H1 (cell line): ENCODE data around the gene LRRC14B. TPM values are rescaled to one million over a fixed set of nuclear protein-coding genes. Genes with fewer than 3 reads are reported as not detected.

ENCODE experiments used
- CTCF ChIA-PET: fragments of 300-600 bp; sonication (Branson Sonifier 250); formaldehyde crosslinking; loops from one replicate; lab custom pipeline; 2021; ENCODE audit not compliant: partially characterized antibody; lab: Charles Lee
- POLR2A ChIA-PET: fragments of 300-600 bp; sonication (Branson Sonifier 250); formaldehyde crosslinking; loops from one replicate; lab custom pipeline; 2021; ENCODE audit warnings: inconsistent platforms; ENCODE audit not compliant: partially characterized antibody; lab: Charles Lee
- DNase-seq, 2 experiments: peaks; one replicate each; pipeline versions ENCODE4 v3.0.0 to v3.0.0-alpha.2; 2010 to 2022; ENCODE audit warnings: low spot score in 2 of 2, low read depth in 1 of 2, mixed read lengths in 1 of 2
- FAIRE-seq: peaks from 2 replicates; lab custom pipeline; 2011; peaks lifted over from hg19 to GRCh38; lab: Jason Lieb, UNC
- H2AFZ ChIP-seq: 2 replicates; pipeline ENCODE4 v1.8.1; 2012; ENCODE audit warnings: low read length, inconsistent platforms
- H2AK5ac ChIP-seq: 2 replicates; pipeline ENCODE4 v1.6.1; 2013; ENCODE audit warnings: low read depth, low read length
- H2BK120ac ChIP-seq: replicated peaks from 2 replicates; pipeline ENCODE3; 2013; ENCODE audit warnings: low read depth, low read length, inconsistent platforms
- H2BK12ac ChIP-seq: 2 replicates; pipeline ENCODE4 v1.6.1; 2013; ENCODE audit warnings: low read depth, low read length
- H2BK15ac ChIP-seq: 2 replicates; pipeline ENCODE4 v1.6.1; 2013; ENCODE audit warnings: low read length
- H2BK20ac ChIP-seq: 2 replicates; pipeline ENCODE4 v1.6.1; 2013; ENCODE audit warnings: low read length
- H2BK5ac ChIP-seq: 2 replicates; pipeline ENCODE4 v1.6.1; 2013; ENCODE audit warnings: low read depth, low read length
- H3K14ac ChIP-seq: 2 replicates; pipeline ENCODE4 v1.6.1; 2013; ENCODE audit warnings: inconsistent platforms; ENCODE audit not compliant: insufficient read length
- H3K18ac ChIP-seq: 2 replicates; pipeline ENCODE4 v1.6.1; 2013; ENCODE audit warnings: low read length; ENCODE audit errors: extremely low read depth
- H3K23ac ChIP-seq: 2 replicates; pipeline ENCODE4 v1.6.1; 2013; ENCODE audit warnings: inconsistent platforms; ENCODE audit not compliant: insufficient read length
- H3K23me2 ChIP-seq: 2 replicates; pipeline ENCODE4 v1.6.1; 2013; ENCODE audit warnings: low read depth, low read length
- H3K27ac ChIP-seq: 2 replicates; pipeline ENCODE4 v1.6.1; 2011; ENCODE audit warnings: low read depth, low read length, inconsistent platforms
- H3K27me3 ChIP-seq, 4 experiments: replicated peaks in 1 of 4; 1 replicate in 1 of 4; 2 replicates in 3 of 4; pipeline versions ENCODE4 v1.6.1 to v1.8.1; 2011 to 2013; ENCODE audit warnings: low read length in 3 of 4, mild to moderate bottlenecking in 3 of 4, inconsistent platforms in 2 of 4, mixed read lengths in 2 of 4, moderate library complexity in 1 of 4; ENCODE audit not compliant: control insufficient read depth in 3 of 4, insufficient read depth in 3 of 4; ENCODE audit errors: extremely low read depth in 1 of 4
- H3K36me3 ChIP-seq, 4 experiments: 2 replicates each; pipeline versions ENCODE4 v1.6.1 to v1.8.1; 2011 to 2013; ENCODE audit warnings: mild to moderate bottlenecking in 4 of 4, low read length in 3 of 4, moderate library complexity in 2 of 4, control low read depth in 1 of 4, inconsistent platforms in 1 of 4; ENCODE audit not compliant: insufficient read depth in 4 of 4, control insufficient read depth in 2 of 4
- H3K4ac ChIP-seq: replicated peaks from 2 replicates; pipeline ENCODE3; 2013; ENCODE audit warnings: low read length, low read depth, mixed read lengths, inconsistent platforms; ENCODE audit not compliant: insufficient read length
- H3K4me1 ChIP-seq, 4 experiments: replicated peaks in 1 of 4; 1 replicate in 1 of 4; 2 replicates in 3 of 4; pipeline versions ENCODE4 v1.6.1 to v1.8.1; 2011 to 2013; ENCODE audit warnings: low read length in 3 of 4, inconsistent platforms in 2 of 4, mixed read lengths in 1 of 4; ENCODE audit not compliant: insufficient read depth in 4 of 4, control insufficient read depth in 3 of 4
- H3K4me2 ChIP-seq, 2 experiments: 2 replicates each; pipeline versions ENCODE4 v1.6.1 to v1.8.1; 2011 to 2013; ENCODE audit warnings: low read depth in 2 of 2, low read length in 2 of 2, control low read depth in 1 of 2, inconsistent platforms in 1 of 2, mild to moderate bottlenecking in 1 of 2; ENCODE audit not compliant: insufficient read depth in 1 of 2
- H3K4me3 ChIP-seq, 4 experiments: fragments of 200-600, 300-600 bp in 1 of 4; sonication (generic), shearing (Covaris generic), sonication (Bioruptor Twin) in 1 of 4; 2 replicates each; pipeline versions ENCODE4 v1.5.1 to v1.8.1; 2011 to 2016; ENCODE audit warnings: low read length in 4 of 4, low read depth in 3 of 4, control low read depth in 2 of 4, inconsistent platforms in 2 of 4, mild to moderate bottlenecking in 2 of 4, mixed read lengths in 1 of 4, moderate library complexity in 1 of 4; ENCODE audit not compliant: insufficient read depth in 2 of 4; ENCODE audit errors: extremely low read depth in 1 of 4
- H3K56ac ChIP-seq: replicated peaks from 2 replicates; pipeline ENCODE3; 2013; ENCODE audit warnings: low read depth, mild to moderate bottlenecking, mixed read lengths, low read length, inconsistent platforms; ENCODE audit not compliant: insufficient read length
- H3K79me1 ChIP-seq: 2 replicates; pipeline ENCODE4 v1.6.1; 2013; ENCODE audit warnings: low read depth, low read length, control low read depth
- H3K79me2 ChIP-seq, 2 experiments: 2 replicates each; pipeline versions ENCODE4 v1.6.1 to v1.8.1; 2012 to 2013; ENCODE audit warnings: low read length in 2 of 2, mild to moderate bottlenecking in 2 of 2, inconsistent platforms in 1 of 2; ENCODE audit not compliant: insufficient read depth in 2 of 2, control insufficient read depth in 1 of 2
- H3K9ac ChIP-seq, 4 experiments: replicated peaks in 1 of 4; 1 replicate in 1 of 4; 2 replicates in 3 of 4; pipeline versions ENCODE4 v1.6.1 to v1.8.1; 2011 to 2013; ENCODE audit warnings: low read depth in 3 of 4, low read length in 3 of 4, control low read depth in 2 of 4, mild to moderate bottlenecking in 2 of 4, moderate library complexity in 2 of 4, inconsistent platforms in 1 of 4; ENCODE audit errors: extremely low read depth in 1 of 4
- H3K9me3 ChIP-seq, 2 experiments: 2 replicates each; pipeline versions ENCODE4 v1.6.1 to v1.8.1; 2012 to 2013; ENCODE audit warnings: mild to moderate bottlenecking in 2 of 2, moderate library complexity in 2 of 2, control low read depth in 1 of 2, inconsistent platforms in 1 of 2, low read depth in 1 of 2, low read length in 1 of 2, mixed read lengths in 1 of 2; ENCODE audit not compliant: insufficient read depth in 2 of 2
- H4K20me1 ChIP-seq, 2 experiments: replicated peaks in 1 of 2; 2 replicates each; pipeline versions ENCODE3 to v1.8.1; 2011 to 2013; ENCODE audit warnings: inconsistent platforms in 2 of 2, low read length in 2 of 2, mild to moderate bottlenecking in 1 of 2; ENCODE audit not compliant: insufficient read depth in 2 of 2, control insufficient read depth in 1 of 2
- H4K5ac ChIP-seq: 2 replicates; pipeline ENCODE4 v1.6.1; 2013; ENCODE audit warnings: low read length, low read depth, mixed read lengths, inconsistent platforms; ENCODE audit not compliant: insufficient read length
- H4K8ac ChIP-seq: 2 replicates; pipeline ENCODE4 v1.8.0; 2013; ENCODE audit warnings: mild to moderate bottlenecking, moderate library complexity, low read length, inconsistent platforms; ENCODE audit not compliant: insufficient read depth; ENCODE audit errors: extremely low read depth
- H4K91ac ChIP-seq: replicated peaks from 2 replicates; pipeline ENCODE3; 2013; ENCODE audit warnings: low read length, mixed read lengths, inconsistent platforms; ENCODE audit not compliant: insufficient read length
- ASH2L ChIP-seq: fragments of 200-600, 300-600 bp; sonication (generic); IDR thresholded peaks from one replicate; pipeline ENCODE4 v1.7.1; 2017; ENCODE audit warnings: low read length
- CBX8 ChIP-seq: fragments of 300-800, 300-1000 bp; sonication (generic); IDR thresholded peaks from 2 replicates; pipeline ENCODE4 v1.7.1; 2016; ENCODE audit warnings: low read depth, low read length, borderline replicate concordance
- CEBPB ChIP-seq: IDR thresholded peaks from 2 replicates; pipeline ENCODE4 v1.6.1; 2012; ENCODE audit warnings: low read depth, low read length
- CHD1 ChIP-seq: IDR thresholded peaks from 2 replicates; pipeline ENCODE4 v1.6.1; 2012; ENCODE audit warnings: low read depth, low read length, improper control_type of control experiment
- JUND ChIP-seq: IDR thresholded peaks from 2 replicates; pipeline ENCODE4 v1.6.1; 2011; ENCODE audit warnings: mild to moderate bottlenecking, improper control_type of control experiment, low read length
- NRF1 ChIP-seq: IDR thresholded peaks from 2 replicates; pipeline ENCODE4 v1.6.1; 2011; ENCODE audit warnings: mild to moderate bottlenecking, low read depth, low read length, improper control_type of control experiment
- PHF8 ChIP-seq: fragments of 200-600 bp; sonication (generic); conservative IDR thresholded peaks from 2 replicates; pipeline ENCODE4 v1.7.1; 2012; ENCODE audit warnings: low read depth, mild to moderate bottlenecking, inconsistent platforms, low read length, moderate library complexity
- RBBP5 ChIP-seq: IDR thresholded peaks from 2 replicates; pipeline ENCODE4 v1.7.1; 2012; ENCODE audit warnings: low read depth, mild to moderate bottlenecking, inconsistent platforms, low read length, moderate library complexity, borderline replicate concordance
- RFX5 ChIP-seq: IDR thresholded peaks from 2 replicates; pipeline ENCODE4 v1.6.1; 2011; ENCODE audit warnings: low read depth, low read length, improper control_type of control experiment, borderline replicate concordance
- SAP30 ChIP-seq: fragments of 300-600 bp; sonication (generic); IDR thresholded peaks from 2 replicates; pipeline ENCODE4 v1.7.1; 2012; ENCODE audit warnings: low read length, moderate library complexity, mild to moderate bottlenecking, inconsistent platforms; ENCODE audit not compliant: insufficient read depth, insufficient replicate concordance
- SP1 ChIP-seq: IDR thresholded peaks from 2 replicates; pipeline ENCODE4 v1.6.1; 2011; ENCODE audit warnings: low read depth, low read length
- TAF1 ChIP-seq: IDR thresholded peaks from 2 replicates; pipeline ENCODE4 v1.6.1; 2011; ENCODE audit warnings: mild to moderate bottlenecking, low read depth, low read length
- TAF7 ChIP-seq: optimal IDR thresholded peaks from 2 replicates; pipeline ENCODE3; 2011; ENCODE audit warnings: low read depth, mild to moderate bottlenecking, inconsistent platforms, low read length, moderate library complexity, borderline replicate concordance
- TCF12 ChIP-seq: IDR thresholded peaks from 2 replicates; pipeline ENCODE4 v1.6.1; 2011; ENCODE audit warnings: low read depth, mild to moderate bottlenecking, low read length
- YY1 ChIP-seq: IDR thresholded peaks from 2 replicates; pipeline ENCODE4 v1.6.1; 2011; ENCODE audit warnings: low read depth, mild to moderate bottlenecking, low read length
- WGBS, 2 experiments: shearing (Covaris generic) in 1 of 2; methylation state at CpG; one replicate each; pipeline versions ENCODE4 v1.1.6 to v1.1.7; 2013 to 2015; ENCODE audit warnings: low lambda C conversion rate in 2 of 2, mixed read lengths in 2 of 2, inconsistent platforms in 1 of 2, low coverage in 1 of 2, missing lambda C conversion rate in 1 of 2; ENCODE audit not compliant: insufficient replicate concordance in 2 of 2, insufficient coverage in 1 of 2, insufficient read length in 1 of 2; ENCODE audit errors: extremely low coverage in 1 of 2, missing lambda C conversion rate in 1 of 2; 5-methylcytosine and 5-hydroxymethylcytosine counted together
- polyA plus RNA-seq, 7 experiments: library from polyadenylated mRNA; depleted of rRNA in 3 of 7; stranded (reverse) in 5 of 7; unstranded in 2 of 7; fragments of >200 nt in 5 of 7; fragments of 200-250 nt in 2 of 7; gene quantifications; 1 replicate in 5 of 7; 2 replicates in 1 of 7; 4 replicates in 1 of 7; pipeline versions ENCODE4 v1.2.1 to v1.2.3, GENCODE V29; 2011 to 2013; ENCODE audit warnings: missing spikeins in 2 of 7, mixed read lengths in 2 of 7
- total RNA-seq: library from RNA; stranded (reverse); fragmentation: NEBNext Ultra II Directional; extraction: Animal tissue kit (Norgen Biotek cat#: 25700); gene quantifications from 2 replicates; pipeline ENCODE4 v1.2.1, GENCODE V29; 2021

Gene LRRC14B
- total and polyA plus RNA-seq, 2 of the 8 experiments (the other 6 are each of a cell fraction or from before 2014, with no cell fraction given), result not detected

GRCh38 chr5:219460-219863, 28.2 kb downstream of the LRRC14B start:
- H2BK120ac ChIP-seq, result no peak overlapping the region
- no peaks in the 10 kb centered on the region for H3K9me3 ChIP-seq
- FAIRE-seq (no peak), DNase-seq (no peak)
- H3K36me3 ChIP-seq, result peaks cover 0 to 8% (median 1%) of the 10 kb centered on the region in 4 experiments; a peak in 3 of 8 replicates
- no peak overlapping the region for H2BK12ac ChIP-seq
- H4K20me1 ChIP-seq, result peaks cover 2 to 7% of the 10 kb centered on the region in 2 experiments
- no peaks in the 10 kb centered on the region for H3K27me3 ChIP-seq
- WGBS, 2 experiments, result 53% methylated on average over 9 of the region's 9 CpGs; no CpG with 5 or more reads in 1 of the 2 experiments
- peaks cover 2% of the 10 kb centered on the region; the same call in 1 of the 2 replicates for H3K79me1 ChIP-seq
- H3K4ac ChIP-seq, result no peak overlapping the region
- H2BK20ac ChIP-seq, result no peak overlapping the region
- peaks cover 0 to 4% (median 2%) of the 10 kb centered on the region in 4 experiments; a peak in 2 of 7 replicates for H3K4me1 ChIP-seq
- no peak overlapping the region for H2BK5ac ChIP-seq
- no peak overlapping the region for H4K8ac ChIP-seq
- H3K18ac ChIP-seq, result no peak overlapping the region
- H3K23ac ChIP-seq, result no peak overlapping the region
- ChIA-PET CTCF (interaction anchor here (0.7 to 2.9 kb wide), 3 partner anchors 24 to 31 kb away, joined by 3 to 10 read pairs (median 4); no protein-coding TSS in a partner anchor), POLR2A (interaction anchor here (0.6 to 2.2 kb wide), 7 partner anchors 10 to 52 kb away, joined by 3 to 8 read pairs (median 4); partner anchors contain the start of gene PDCD6)
- no peak overlapping the region for H2BK15ac ChIP-seq
- H3K27ac ChIP-seq, result no peak overlapping the region
- H4K5ac ChIP-seq, result no peak overlapping the region
- no peak overlapping the region for H3K56ac ChIP-seq
- H4K91ac ChIP-seq, result no peak overlapping the region
- H2AK5ac ChIP-seq, result no peak overlapping the region
- H3K4me3 ChIP-seq, result peak overlapping the region; percentile 84 to 93 (median 90); a peak in 6 of 8 replicates
- no peak overlapping the region for H2AFZ ChIP-seq
- peaks cover 3% of the 10 kb centered on the region for H3K23me2 ChIP-seq
- H3K79me2 ChIP-seq, result peaks cover 3 to 46% of the 10 kb centered on the region in 2 experiments; a peak in 3 of 4 replicates
- H3K14ac ChIP-seq, result no peak overlapping the region
- H3K9ac ChIP-seq, result peak overlapping the region in 2 of 4 experiments; percentile 10 to 36; a peak in 2 of 7 replicates
- peak overlapping the region; percentile 79 to 91 for H3K4me2 ChIP-seq
- TF ChIP-seq RBBP5 (no peak), NRF1 (no peak), TAF1 (no peak), TAF7 (no peak), CHD1 (no peak), TCF12 (no peak), SAP30 (no peak), YY1 (no peak), ASH2L (no peak), CBX8 (no peak), SP1 (no peak), CEBPB (no peak), PHF8 (no peak), RFX5 (no peak), JUND (no peak)
